K562 (cell line): ENCODE results near the gene MCFD2. TPM values are rescaled to one million over a fixed set of nuclear protein-coding genes. Genes with fewer than 3 reads are reported as not detected.

ENCODE experiments used
- ATAC-seq: fragments of 200-7000 bp; cut with Tn5 transposase; 3 replicates; pipeline ENCODE4 v1.9.1; 2020; ENCODE audit warnings: moderate library complexity
- BruUV-seq: library from RNA; stranded (reverse); fragments of 400-500 nt; replicated peaks from 2 replicates; lab custom pipeline; 2021; lab: Mats Ljungman, UMichigan
- CTCF ChIA-PET: fragments of 300-600 bp; formaldehyde crosslinking; extraction: SDS; loops from one replicate; lab custom pipeline; 2021; ENCODE audit warnings: low intra/inter-chr PET ratio; lab: Yijun Ruan, JAX
- POLR2A ChIA-PET: fragments of 300-600, 350-650 bp; sonication (Branson Sonifier 250); formaldehyde crosslinking; extraction: SDS; loops from one replicate; lab custom pipeline; 2021; ENCODE audit warnings: antibody characterized with exemption, inconsistent platforms; lab: Yijun Ruan, JAX
- DNase-seq, 4 experiments: peaks; one replicate each; pipeline versions ENCODE4 v3.0.0 to v3.0.0-alpha.2; 2011 to 2018; ENCODE audit warnings: low spot score in 3 of 4, mixed read lengths in 3 of 4; ENCODE audit errors: extremely low read depth in 1 of 4
- FAIRE-seq: peaks from 2 replicates; lab custom pipeline; 2011; peaks lifted over from hg19 to GRCh38; lab: Jason Lieb, UNC
- H2AFZ ChIP-seq: 2 replicates; pipeline ENCODE4 v1.6.0; 2011; ENCODE audit warnings: low read depth, low read length, control low read depth, inconsistent platforms
- H3K27ac ChIP-seq: fragments of 200-600 bp; 3 replicates; pipeline ENCODE4 v1.8.0; 2011; ENCODE audit warnings: low read depth, mild to moderate bottlenecking, control low read depth, inconsistent platforms, low read length, moderate library complexity, mixed read lengths; ENCODE audit errors: extremely low read depth
- H3K27me3 ChIP-seq, 2 experiments: fragments of 300-600 bp in 1 of 2; 2 replicates in 1 of 2; 3 replicates in 1 of 2; pipeline versions ENCODE4 v1.6.0 to v1.8.0; 2011; ENCODE audit warnings: inconsistent platforms in 2 of 2, low read length in 2 of 2, mild to moderate bottlenecking in 1 of 2, mixed read lengths in 1 of 2, moderate library complexity in 1 of 2; ENCODE audit not compliant: control insufficient read depth in 2 of 2, insufficient read depth in 2 of 2
- H3K36me3 ChIP-seq: fragments of 300-600 bp; 3 replicates; pipeline ENCODE4 v1.8.0; 2011; ENCODE audit warnings: mild to moderate bottlenecking, low read length, inconsistent platforms; ENCODE audit not compliant: control insufficient read depth, insufficient read depth
- H3K4me1 ChIP-seq, 2 experiments: fragments of 200-600 bp in 1 of 2; replicated peaks in 1 of 2; 2 replicates in 1 of 2; 3 replicates in 1 of 2; pipeline versions ENCODE4 v1.5.1 to v1.8.0; 2011; ENCODE audit warnings: inconsistent platforms in 2 of 2, low read length in 2 of 2, mild to moderate bottlenecking in 1 of 2, mixed read lengths in 1 of 2, moderate library complexity in 1 of 2; ENCODE audit not compliant: control insufficient read depth in 2 of 2, insufficient read depth in 2 of 2
- H3K4me2 ChIP-seq: 2 replicates; pipeline ENCODE4 v1.6.1; 2011; ENCODE audit warnings: low read length, control low read depth, inconsistent platforms, mixed read lengths; ENCODE audit not compliant: insufficient read depth
- H3K4me3 ChIP-seq: fragments of 200-600 bp; sonication (generic), shearing (Covaris generic); 2 replicates; pipeline ENCODE4 v1.5.1; 2016; ENCODE audit warnings: control low read depth, inconsistent platforms
- H3K79me2 ChIP-seq: fragments of 200-600 bp; 3 replicates; pipeline ENCODE4 v1.8.0; 2011; ENCODE audit warnings: low read length, inconsistent platforms; ENCODE audit not compliant: control insufficient read depth, insufficient read depth
- H3K9ac ChIP-seq, 2 experiments: 2 replicates each; pipeline versions ENCODE4 v1.6.0 to v1.6.1; 2011; ENCODE audit warnings: low read depth in 2 of 2, low read length in 2 of 2, control low read depth in 1 of 2, inconsistent platforms in 1 of 2, mild to moderate bottlenecking in 1 of 2, mixed read lengths in 1 of 2; ENCODE audit not compliant: insufficient read depth in 1 of 2
- H3K9me1 ChIP-seq: one replicate; pipeline ENCODE4 v1.6.0; 2011; ENCODE audit warnings: inconsistent platforms, mild to moderate bottlenecking, low read length, moderate library complexity; ENCODE audit not compliant: control insufficient read depth, insufficient read depth
- H3K9me3 ChIP-seq: replicated peaks from 2 replicates; pipeline ENCODE4 v1.5.1; 2011; ENCODE audit warnings: low read depth, low read length, inconsistent platforms; ENCODE audit not compliant: control insufficient read depth, insufficient read depth
- H4K20me1 ChIP-seq: replicated peaks from 2 replicates; pipeline ENCODE4 v1.6.1; 2011; ENCODE audit warnings: low read length, inconsistent platforms, mixed read lengths; ENCODE audit not compliant: control insufficient read depth, insufficient read depth
- GTF2B ChIP-seq: IDR thresholded peaks from 2 replicates; pipeline ENCODE4 v1.6.1; 2011; ENCODE audit not compliant: insufficient read length; ENCODE audit errors: extremely low read depth
- HDAC8 ChIP-seq: fragments of 450-650 bp; IDR thresholded peaks from 2 replicates; pipeline ENCODE4 v1.6.1; 2016; ENCODE audit warnings: mild to moderate bottlenecking, missing genetic modification characterization, moderate library complexity, missing compliant biosample characterization
- RBFOX2 ChIP-seq: fragments of 200-400 bp; formaldehyde crosslinking; IDR thresholded peaks from 2 replicates; pipeline ENCODE4 v1.6.1; 2017; ENCODE audit warnings: low read depth, mild to moderate bottlenecking, low read length, moderate library complexity
- RUNX1 ChIP-seq: sonication (generic); IDR thresholded peaks from 2 replicates; pipeline ENCODE4 v1.6.1; 2016; ENCODE audit warnings: antibody characterized with exemption, low read depth
- TEAD4 ChIP-seq, 2 experiments: sonication (generic) in 1 of 2; formaldehyde crosslinking in 1 of 2; IDR thresholded peaks; 2 replicates each; pipeline versions ENCODE4 v1.6.1 to v1.8.0; 2012 to 2022; ENCODE audit warnings: borderline replicate concordance in 1 of 2, inconsistent platforms in 1 of 2, low read length in 1 of 2, mild to moderate bottlenecking in 1 of 2, missing genetic modification reagents in 1 of 2
- ZNF785 ChIP-seq: fragments of 250-450 bp; sonication (Bioruptor Pico); IDR thresholded peaks from 2 replicates; pipeline ENCODE4 v1.4.0; 2020; ENCODE audit warnings: mild to moderate bottlenecking
- WGBS: fragments of 100-300 bp; shearing (Covaris generic); methylation state at CpG from one replicate; pipeline ENCODE4 v1.1.6; 2016; ENCODE audit warnings: low coverage, mixed read lengths; ENCODE audit not compliant: insufficient coverage; ENCODE audit errors: missing lambda C conversion rate; 5-methylcytosine and 5-hydroxymethylcytosine counted together
- in situ Hi-C: fragments of 300-500 bp; cut with MboI; formaldehyde crosslinking; loops from 4 replicates; pipeline ENCODE4 v1.15.0; 2018; ENCODE audit warnings: inconsistent platforms, mixed read lengths
- intact Hi-C: fragments of 100-400 bp; cut with micrococcal nuclease; formaldehyde crosslinking; loops from 2 replicates; pipeline ENCODE4 v1.14.2; 2022
- polyA plus RNA-seq, 8 experiments: library from polyadenylated mRNA; depleted of rRNA in 4 of 8; stranded (reverse) in 5 of 8; unstranded in 3 of 8; fragments of >200 nt; fragmentation: Nextera tagmentation in 2 of 8; fragmentation: Illumina TruSeq in 1 of 8; extraction: Ambion mirVana in 2 of 8; extraction: Trizol in 1 of 8; gene quantifications; 2 replicates each; pipeline versions ENCODE4 v1.2.1 to v1.2.3, GENCODE V29; 2011 to 2014; ENCODE audit warnings: inconsistent platforms in 1 of 8, missing spikeins in 1 of 8
- total RNA-seq, 7 experiments: library from RNA; depleted of rRNA in 6 of 7; stranded (reverse); fragments of >200 nt in 6 of 7; fragmentation: Illumina TruSeq in 2 of 7; extraction: Trizol in 2 of 7; gene quantifications; 2 replicates each; pipeline versions ENCODE4 v1.2.1 to v1.2.3, GENCODE V29; 2011 to 2021; ENCODE audit warnings: low replicate concordance in 1 of 7

MCFD2 gene
- total and polyA plus RNA-seq, 9 of the 15 experiments (the other 6 are each of a cell fraction or from before 2014, with no cell fraction given), result 78.6 to 237 (median 123) TPM

GRCh38 chr2:46909771-46910419 is 5.7 kb downstream of the MCFD2 start:
- Histone ChIP-seq H3K4me1 (peaks cover 9 to 15% of the 10 kb centered on the region in 2 experiments; a peak in 4 of 5 replicates), H3K9ac (peak overlapping the region in 1 of 2 experiments; percentile 0; a peak in 1 of 4 replicates), H3K36me3 (peaks cover 80% of the 10 kb centered on the region), H3K27ac (no peak overlapping the region), H2AFZ (no peak overlapping the region), H3K79me2 (peaks cover 59% of the 10 kb centered on the region), H3K27me3 (no peaks in the 10 kb centered on the region), H4K20me1 (peaks cover 17% of the 10 kb centered on the region; the same call in 1 of the 2 replicates), H3K9me1 (no peaks in the 10 kb centered on the region), H3K4me3 (no peak overlapping the region), H3K9me3 (no peaks in the 10 kb centered on the region), H3K4me2 (no peak overlapping the region)
- intact Hi-C loops, result loop anchor here (10.0 kb wide), 1 partner anchor 415 kb away; no protein-coding TSS in a partner anchor
- in situ Hi-C loops, result loop anchor here (10.0 kb wide), 1 partner anchor 415 kb away; no protein-coding TSS in a partner anchor
- ATAC-seq (no peak), FAIRE-seq (no peak), DNase-seq (no peak)
- WGBS, result 95% methylated on average over 6 of the region's 6 CpGs
- ChIA-PET POLR2A (interaction anchor here (0.6 kb wide), 1 partner anchor 300 kb away, joined by 3 read pairs; no protein-coding TSS in a partner anchor), CTCF (no interaction called here)
- no peak for TF ChIP-seq TEAD4 (IDR thresholded peaks at IDR 0.05; ENCODE audit: low read length)
- no peak for TF ChIP-seq TEAD4 (CRISPR knock-in tag; IDR thresholded peaks at IDR 0.05; ENCODE audit: borderline replicate concordance)
- no peak for TF ChIP-seq HDAC8
- no peak for TF ChIP-seq ZNF785 (CRISPR knock-in tag)
- peak; percentile 20; the same call in 1 of the 2 replicates for TF ChIP-seq RBFOX2
- no peak for TF ChIP-seq GTF2B
- TF ChIP-seq RUNX1, result no peak
- no TSS peak for BruUV-seq
